Measurements from ENCODE around the gene MLYCD. TPM values are rescaled to one million over a fixed set of nuclear protein-coding genes. Genes with fewer than 3 reads are reported as not detected.

MLYCD gene
- total RNA-seq, 2 experiments from 2014 or later, result 4.2 to 4.3 TPM

- Mint-ChIP-seq H3K9me3 (ENCODE audit: insufficient read depth) (no peaks in the 10 kb centered on the region), H3K27me3 (ENCODE audit: low read depth) (no peaks in the 10 kb centered on the region), H3K27ac (no peak overlapping the region), H3K4me1 (ENCODE audit: low read depth) (no peaks in the 10 kb centered on the region), H3K4me3 (no peak overlapping the region), H3K36me3 (ENCODE audit: low read depth) (no peaks in the 10 kb centered on the region)
- DNase-seq (no peak), ATAC-seq (no peak)
- ChIA-PET CTCF (no interaction called here), POLR2A (no interaction called here)
Observed at GRCh38 chr16:83930730-83931500, 32.0 kb downstream of the MLYCD start.

DNA sequence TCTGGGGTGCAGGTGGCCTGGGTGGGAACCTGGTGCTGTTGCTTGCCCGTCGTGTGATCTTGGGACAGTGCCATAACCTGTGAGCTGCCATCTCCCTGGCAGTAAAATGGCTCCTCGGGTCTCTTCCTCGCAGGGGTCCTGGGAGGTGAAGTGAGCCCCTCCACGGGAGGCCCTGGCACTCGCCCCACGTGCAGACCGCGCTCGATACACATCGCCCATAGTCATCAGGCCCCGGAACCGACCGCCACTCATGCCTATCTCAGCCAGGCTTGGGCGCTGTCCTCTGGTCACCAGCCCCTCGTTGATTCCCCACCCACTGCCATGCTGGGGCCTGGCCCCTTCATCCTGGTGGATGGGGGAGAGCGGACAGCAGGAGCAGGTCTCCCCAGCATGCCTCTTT is 32.6 kb downstream of the MLYCD start:
- Mint-ChIP-seq H3K36me3 (ENCODE audit: low read depth) (no peaks in the 10 kb centered on the region), H3K9me3 (ENCODE audit: insufficient read depth) (no peaks in the 10 kb centered on the region), H3K27ac (no peak overlapping the region), H3K27me3 (ENCODE audit: low read depth) (no peaks in the 10 kb centered on the region), H3K4me3 (no peak overlapping the region), H3K4me1 (ENCODE audit: low read depth) (no peaks in the 10 kb centered on the region)
- ChIA-PET POLR2A (no interaction called here), CTCF (no interaction called here)
- ATAC-seq, result no peak
- DNase-seq, result no peak

DNA sequence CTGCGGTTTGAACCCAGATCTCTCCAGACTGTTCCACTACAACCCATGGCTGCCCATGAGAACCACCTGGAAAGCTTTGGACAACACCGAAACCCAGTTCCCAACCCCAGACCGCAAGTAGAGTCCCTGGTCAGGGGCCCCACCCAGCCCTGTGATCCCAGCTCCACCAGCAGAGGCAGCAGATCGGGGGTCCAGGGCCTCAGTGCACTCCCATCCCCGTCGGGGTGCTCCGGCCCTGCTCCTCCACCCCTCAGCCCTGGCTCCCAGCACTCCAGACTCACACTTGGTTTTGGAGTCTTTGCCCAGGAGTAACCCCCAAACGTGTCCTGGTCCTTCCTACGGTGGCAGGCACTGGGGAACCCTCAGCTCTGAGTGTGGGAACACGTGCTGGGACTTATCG is 33.4 kb downstream of the MLYCD start:
- no peaks in the 10 kb centered on the region for H3K9me3 Mint-ChIP-seq (ENCODE audit: insufficient read depth)
- POLR2A ChIA-PET, result no interaction called here
- CTCF ChIA-PET, result no interaction called here

DNA sequence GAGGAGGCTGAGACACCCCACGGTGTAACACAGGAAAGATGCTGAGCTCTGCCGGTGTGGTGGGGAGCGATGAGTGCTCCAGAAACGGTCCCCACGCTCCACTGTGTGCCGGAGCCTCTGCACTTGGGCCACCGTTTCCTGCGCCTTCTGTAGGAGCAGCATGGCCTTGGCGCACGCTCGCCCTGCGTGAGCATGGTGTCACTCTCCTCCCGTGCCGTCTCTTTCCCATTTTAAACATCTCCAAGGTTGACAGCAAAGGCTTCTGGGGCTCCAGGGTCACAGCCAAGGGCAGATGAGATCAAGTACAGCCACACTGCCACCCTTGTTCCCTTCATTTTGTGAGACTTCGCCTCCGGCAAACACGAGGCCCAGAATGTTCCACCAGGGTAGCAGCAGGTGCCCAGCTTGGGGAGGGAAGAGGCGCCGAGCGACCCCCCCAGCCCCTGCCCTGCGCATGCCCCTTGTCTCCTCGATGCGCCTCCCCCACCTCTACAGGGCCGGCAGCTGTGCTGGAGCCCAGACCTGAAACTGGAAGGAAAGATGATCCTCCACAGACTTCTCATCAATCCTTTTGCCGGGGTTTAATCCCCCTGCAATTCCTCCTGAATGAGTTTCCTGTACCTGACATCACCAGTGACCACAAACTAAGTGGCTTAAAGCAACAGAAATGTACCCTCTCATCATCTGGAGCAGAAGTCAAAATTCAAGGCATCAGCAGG is 34.2 kb downstream of the MLYCD start:
- no peaks in the 10 kb centered on the region for H3K36me3 Mint-ChIP-seq (ENCODE audit: low read depth)
- POLR2A ChIA-PET, result no interaction called here
- no peaks in the 10 kb centered on the region for H3K4me1 Mint-ChIP-seq (ENCODE audit: low read depth)
- ATAC-seq, result no peak
- DNase-seq, result no peak
- no peaks in the 10 kb centered on the region for H3K9me3 Mint-ChIP-seq (ENCODE audit: insufficient read depth)
- H3K27me3 Mint-ChIP-seq (ENCODE audit: low read depth), result no peaks in the 10 kb centered on the region
- no peak overlapping the region for H3K27ac Mint-ChIP-seq
- CTCF ChIA-PET, result interaction anchor here (1.0 kb wide), 1 partner anchor 20 kb away, joined by 4 read pairs; the partner anchor contains the start of gene OSGIN1
- no peak overlapping the region for H3K4me3 Mint-ChIP-seq

More for the DNA sequence above, 33.4 kb downstream of the MLYCD start:
- H3K27me3 Mint-ChIP-seq (ENCODE audit: low read depth), result no peaks in the 10 kb centered on the region
- DNase-seq (no peak), ATAC-seq (no peak)
- H3K27ac Mint-ChIP-seq, result no peak overlapping the region
- no peak overlapping the region for H3K4me3 Mint-ChIP-seq
- H3K36me3 Mint-ChIP-seq (ENCODE audit: low read depth), result no peaks in the 10 kb centered on the region
- no peaks in the 10 kb centered on the region for H3K4me1 Mint-ChIP-seq (ENCODE audit: low read depth)

- Mint-ChIP-seq H3K27me3 (ENCODE audit: low read depth) (no peaks in the 10 kb centered on the region), H3K36me3 (ENCODE audit: low read depth) (no peaks in the 10 kb centered on the region), H3K9me3 (ENCODE audit: insufficient read depth) (no peaks in the 10 kb centered on the region), H3K4me3 (no peak overlapping the region), H3K4me1 (ENCODE audit: low read depth) (peaks cover 2% of the 10 kb centered on the region), H3K27ac (no peak overlapping the region)
- ATAC-seq (no peak), DNase-seq (no peak)
- ChIA-PET CTCF (no interaction called here), POLR2A (no interaction called here)
Observed at GRCh38 chr16:83933885-83934683, 35.2 kb downstream of the MLYCD start.

- peaks cover 2% of the 10 kb centered on the region for H3K36me3 Mint-ChIP-seq (ENCODE audit: low read depth)
- CTCF ChIA-PET, result no interaction called here
- no peaks in the 10 kb centered on the region for H3K9me3 Mint-ChIP-seq (ENCODE audit: insufficient read depth)
- no peaks in the 10 kb centered on the region for H3K27me3 Mint-ChIP-seq (ENCODE audit: low read depth)
- peaks cover 8% of the 10 kb centered on the region for H3K4me1 Mint-ChIP-seq (ENCODE audit: low read depth)
- no peak for ATAC-seq
- no peak overlapping the region for H3K27ac Mint-ChIP-seq
- POLR2A ChIA-PET, result no interaction called here
- no peak for DNase-seq
- H3K4me3 Mint-ChIP-seq, result no peak overlapping the region
Observed at GRCh38 chr16:83934684-83934977, 35.7 kb downstream of the MLYCD start.

DNA sequence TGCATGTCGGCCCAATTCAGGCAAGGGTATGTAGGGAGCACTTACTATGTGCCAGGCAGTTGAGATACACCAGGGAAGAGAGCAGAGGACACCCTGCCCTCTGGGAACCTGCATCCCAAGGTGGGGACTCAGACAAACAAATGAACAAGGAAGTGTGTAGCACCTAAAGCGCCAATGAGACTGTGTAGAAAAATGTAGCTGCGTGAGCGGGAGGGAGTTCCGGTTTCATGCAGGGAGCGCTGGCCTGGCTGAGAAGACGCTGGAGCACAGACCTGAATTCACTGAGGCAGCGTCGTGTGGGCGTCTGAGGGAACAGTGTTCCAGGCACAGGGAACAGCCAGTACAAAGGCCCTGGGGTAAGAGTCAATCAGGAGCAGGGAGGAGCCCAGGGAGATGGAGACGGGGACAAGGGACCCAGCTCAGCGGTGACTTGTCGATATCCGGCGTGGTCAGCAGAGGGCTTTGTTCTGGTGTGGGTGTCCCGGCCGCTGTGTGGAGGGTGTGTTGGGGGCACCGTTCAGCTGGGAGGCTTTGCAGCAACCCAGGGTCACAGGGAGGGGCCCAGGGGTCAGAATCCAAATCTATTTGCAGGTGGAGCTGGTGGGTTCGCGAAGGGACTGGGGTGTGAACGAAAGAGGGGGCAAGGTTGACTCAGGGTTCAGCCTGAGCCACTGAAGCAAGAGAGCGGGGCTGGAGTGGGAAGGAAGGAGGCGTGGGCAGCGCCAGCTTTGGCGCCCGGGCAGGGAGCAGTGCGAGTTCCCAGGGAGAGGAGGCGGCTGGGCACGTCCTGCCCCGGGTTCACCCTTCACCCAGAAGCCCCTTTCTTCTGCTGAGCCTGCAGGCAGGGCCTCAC is 36.3 kb downstream of the MLYCD start:
- ChIA-PET POLR2A (no interaction called here), CTCF (no interaction called here)
- Mint-ChIP-seq H3K9me3 (ENCODE audit: insufficient read depth) (no peaks in the 10 kb centered on the region), H3K36me3 (ENCODE audit: low read depth) (peaks cover 2% of the 10 kb centered on the region), H3K4me3 (no peak overlapping the region), H3K27me3 (ENCODE audit: low read depth) (no peaks in the 10 kb centered on the region), H3K27ac (peak overlapping the region; percentile 35), H3K4me1 (ENCODE audit: low read depth) (peaks cover 9% of the 10 kb centered on the region)
- ATAC-seq, result no peak
- DNase-seq, result no peak

DNA sequence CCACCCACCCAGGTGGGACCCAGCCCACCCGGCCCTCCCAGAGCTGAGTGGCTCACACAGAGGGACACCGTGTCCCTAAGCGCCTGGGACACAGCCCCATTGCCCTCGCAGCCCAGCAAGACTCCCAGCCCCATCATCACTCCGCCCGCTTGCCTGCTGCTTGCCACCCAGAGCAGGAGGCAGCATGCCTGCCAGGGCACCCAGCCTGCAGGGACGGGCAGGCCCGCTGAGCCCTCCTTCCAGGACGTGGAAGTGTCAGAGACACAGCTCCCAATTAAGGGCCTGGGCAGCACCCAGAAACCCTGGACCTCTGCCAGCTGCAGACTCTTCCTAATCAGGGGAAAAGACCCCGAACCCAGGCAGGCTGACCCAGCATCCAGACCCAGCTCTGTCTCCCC is 36.9 kb downstream of the MLYCD start:
- peaks cover 2% of the 10 kb centered on the region for H3K36me3 Mint-ChIP-seq (ENCODE audit: low read depth)
- no peak for ATAC-seq
- H3K27me3 Mint-ChIP-seq (ENCODE audit: low read depth), result no peaks in the 10 kb centered on the region
- CTCF ChIA-PET, result no interaction called here
- H3K4me1 Mint-ChIP-seq (ENCODE audit: low read depth), result peaks cover 9% of the 10 kb centered on the region
- POLR2A ChIA-PET, result no interaction called here
- no peak overlapping the region for H3K27ac Mint-ChIP-seq
- H3K9me3 Mint-ChIP-seq (ENCODE audit: insufficient read depth), result no peaks in the 10 kb centered on the region
- no peak overlapping the region for H3K4me3 Mint-ChIP-seq
- no peak for DNase-seq

DNA sequence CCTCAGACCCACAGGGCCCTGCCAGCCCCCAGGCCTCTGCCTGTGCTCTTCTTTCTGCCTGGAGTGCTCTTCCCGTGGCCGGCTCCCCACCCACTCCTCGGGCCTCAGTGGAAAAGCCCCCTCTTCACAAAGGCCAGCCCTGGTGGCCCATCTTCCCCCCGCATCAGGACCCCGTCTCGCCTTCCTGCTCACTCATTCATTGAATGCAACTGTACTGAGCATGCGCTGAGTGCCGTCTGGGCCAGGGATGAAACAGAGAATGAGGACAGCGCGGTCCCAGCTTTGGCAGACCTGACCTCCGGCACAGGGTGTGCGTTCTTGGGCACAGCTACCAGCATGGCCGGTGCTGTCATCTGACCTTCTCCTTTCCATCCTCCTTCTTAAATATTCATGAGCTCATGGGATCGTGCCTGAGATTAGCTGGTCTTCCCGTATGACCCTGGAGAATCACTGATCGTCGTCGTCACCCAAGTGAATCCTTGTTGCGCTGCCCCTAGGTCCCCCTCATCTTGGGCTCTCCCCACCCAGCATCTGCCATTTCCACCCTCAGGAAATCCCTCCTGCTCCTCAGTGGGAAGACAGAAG is 37.8 kb downstream of the MLYCD start:
- no peak for ATAC-seq
- no peak overlapping the region for H3K4me3 Mint-ChIP-seq
- no peak overlapping the region for H3K27ac Mint-ChIP-seq
- no peak for DNase-seq
- H3K9me3 Mint-ChIP-seq (ENCODE audit: insufficient read depth), result no peaks in the 10 kb centered on the region
- POLR2A ChIA-PET, result no interaction called here
- H3K4me1 Mint-ChIP-seq (ENCODE audit: low read depth), result peaks cover 9% of the 10 kb centered on the region
- CTCF ChIA-PET, result interaction anchor here (1.2 kb wide), 1 partner anchor 20 kb away, joined by 3 read pairs; no protein-coding TSS in a partner anchor
- no peaks in the 10 kb centered on the region for H3K27me3 Mint-ChIP-seq (ENCODE audit: low read depth)
- H3K36me3 Mint-ChIP-seq (ENCODE audit: low read depth), result peaks cover 2% of the 10 kb centered on the region

- H3K9me3 Mint-ChIP-seq (ENCODE audit: insufficient read depth), result no peaks in the 10 kb centered on the region
- ATAC-seq (no peak), DNase-seq (no peak)
- H3K4me3 Mint-ChIP-seq, result no peak overlapping the region
- H3K27me3 Mint-ChIP-seq (ENCODE audit: low read depth), result no peaks in the 10 kb centered on the region
- no peak overlapping the region for H3K27ac Mint-ChIP-seq
- ChIA-PET POLR2A (no interaction called here), CTCF (interaction anchor here (1.2 kb wide), 1 partner anchor 19 kb away, joined by 3 read pairs; no protein-coding TSS in a partner anchor)
- peaks cover 9% of the 10 kb centered on the region for H3K4me1 Mint-ChIP-seq (ENCODE audit: low read depth)
- H3K36me3 Mint-ChIP-seq (ENCODE audit: low read depth), result peaks cover 2% of the 10 kb centered on the region
Observed at GRCh38 chr16:83937267-83937666, 38.4 kb downstream of the MLYCD start.

Data from activated CD8-positive, alpha-beta T cell treated with anti-CD3 and anti-CD28 coated beads, Interleukin-2, amount 10 ng/mL, durations not matched to agents 7 days and 5 days (primary cell).